ENCODE measurements around the gene TDP2. TPM values are rescaled to one million over a fixed set of nuclear protein-coding genes. Genes with fewer than 3 reads are reported as not detected.

TDP2 gene
- 100 to 1,000 TPM in 3 of 4 donors, 10 to 100 TPM in 1; 69.3 to 403 (median 279) TPM for total RNA-seq

- TF ChIP-seq POLR2A (IDR thresholded peaks at IDR 0.05): peak; percentile 80 to 90
- TF ChIP-seq, protein P1, sequence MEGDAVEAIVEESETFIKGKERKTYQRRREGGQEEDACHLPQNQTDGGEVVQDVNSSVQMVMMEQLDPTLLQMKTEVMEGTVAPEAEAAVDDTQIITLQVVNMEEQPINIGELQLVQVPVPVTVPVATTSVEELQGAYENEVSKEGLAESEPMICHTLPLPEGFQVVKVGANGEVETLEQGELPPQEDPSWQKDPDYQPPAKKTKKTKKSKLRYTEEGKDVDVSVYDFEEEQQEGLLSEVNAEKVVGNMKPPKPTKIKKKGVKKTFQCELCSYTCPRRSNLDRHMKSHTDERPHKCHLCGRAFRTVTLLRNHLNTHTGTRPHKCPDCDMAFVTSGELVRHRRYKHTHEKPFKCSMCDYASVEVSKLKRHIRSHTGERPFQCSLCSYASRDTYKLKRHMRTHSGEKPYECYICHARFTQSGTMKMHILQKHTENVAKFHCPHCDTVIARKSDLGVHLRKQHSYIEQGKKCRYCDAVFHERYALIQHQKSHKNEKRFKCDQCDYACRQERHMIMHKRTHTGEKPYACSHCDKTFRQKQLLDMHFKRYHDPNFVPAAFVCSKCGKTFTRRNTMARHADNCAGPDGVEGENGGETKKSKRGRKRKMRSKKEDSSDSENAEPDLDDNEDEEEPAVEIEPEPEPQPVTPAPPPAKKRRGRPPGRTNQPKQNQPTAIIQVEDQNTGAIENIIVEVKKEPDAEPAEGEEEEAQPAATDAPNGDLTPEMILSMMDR (IDR thresholded peaks at IDR 0.05): peak; percentile 28 to 79 (median 60)
- Histone ChIP-seq H3K27me3 (no peaks in the 10 kb centered on the region), H3K27ac (peak within 1 kb of the TSS; percentile 88 to 98 (median 91)), H3K4me1 (peaks cover 2 to 22% (median 7%) of the 10 kb centered on the region in 4 donors), H3K36me3 (peaks cover 0 to 13% (median 0%) of the 10 kb centered on the region in 3 donors), H3K9me3 (no peaks in the 10 kb centered on the region), H3K4me3 (peak within 1 kb of the TSS; percentile 87 to 97 (median 90))
- DNase-seq: peak; percentile 89 to 97 (median 97)
Measured at GRCh38 chr6:24666641-24667377, at the start of gene TDP2, which contains the start of gene ACOT13. Gene TDP2 (minus strand): TSS chr6:24666899. CDS start chr6:24666862, 37 bp downstream. Gene ACOT13 (plus strand): TSS chr6:24667077. CDS start chr6:24667264, 187 bp downstream.

DNA sequence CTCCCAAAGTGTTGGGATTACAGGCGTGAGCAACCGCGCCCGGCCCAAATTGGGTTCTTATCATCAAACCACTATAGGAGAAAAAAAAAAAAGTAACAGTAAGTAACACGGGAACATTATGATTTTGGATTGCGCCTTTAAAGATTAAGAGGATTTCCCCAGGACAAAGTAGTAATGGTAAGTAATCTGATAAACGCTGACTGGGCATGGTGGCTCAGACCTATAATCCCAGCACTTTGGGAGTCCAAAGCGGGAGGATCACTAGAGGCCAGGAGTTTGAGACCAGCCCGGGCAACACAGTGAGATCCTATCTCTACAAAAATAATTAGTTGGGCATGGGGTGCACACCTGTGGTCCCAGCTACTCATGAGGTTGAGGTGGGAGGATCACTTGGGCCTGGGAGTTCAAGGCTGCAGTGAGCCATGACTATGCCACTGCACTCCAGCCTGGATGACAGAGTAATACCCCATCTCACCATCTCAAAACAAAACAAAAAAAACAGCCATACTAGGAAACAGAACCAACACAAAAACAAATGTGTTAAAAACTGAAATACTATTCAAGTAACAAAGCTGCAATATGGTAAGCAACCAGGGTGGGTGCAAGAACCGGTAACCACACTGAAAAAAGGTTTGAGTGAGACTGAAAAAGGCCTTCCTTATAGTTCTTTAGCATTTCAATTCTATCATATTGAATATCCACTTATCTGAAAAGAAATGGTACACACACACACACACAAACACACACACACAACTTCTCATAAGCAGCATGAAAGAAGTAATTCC lies 44.0 kb upstream of the TDP2 start:
- H3K4me1 ChIP-seq: peaks cover 0 to 30% (median 8%) of the 10 kb centered on the region in 4 donors
- H3K27ac ChIP-seq: no peak overlapping the region
- H3K9me3 ChIP-seq: no peaks in the 10 kb centered on the region
- DNase-seq: no peak
- H3K4me3 ChIP-seq: no peak overlapping the region
- no peaks in the 10 kb centered on the region for H3K27me3 ChIP-seq
- TF ChIP-seq, protein P1 (IDR thresholded peaks at IDR 0.05): no peak
- TF ChIP-seq POLR2A (IDR thresholded peaks at IDR 0.05): no peak
- H3K36me3 ChIP-seq: peaks cover 0 to 95% (median 0%) of the 10 kb centered on the region in 3 donors

- Histone ChIP-seq H3K9me3 (no peaks in the 10 kb centered on the region), H3K4me3 (no peak overlapping the region), H3K36me3 (peaks cover 0 to 96% (median 0%) of the 10 kb centered on the region in 3 donors), H3K27ac (no peak overlapping the region), H3K4me1 (peaks cover 0 to 15% (median 3%) of the 10 kb centered on the region in 4 donors), H3K27me3 (no peaks in the 10 kb centered on the region)
- TF ChIP-seq POLR2A (IDR thresholded peaks at IDR 0.05): no peak
- TF ChIP-seq, protein P1 (IDR thresholded peaks at IDR 0.05): no peak
- DNase-seq: no peak
Measured at GRCh38 chr6:24709014-24709711, 42.5 kb upstream of the TDP2 start.

DNA sequence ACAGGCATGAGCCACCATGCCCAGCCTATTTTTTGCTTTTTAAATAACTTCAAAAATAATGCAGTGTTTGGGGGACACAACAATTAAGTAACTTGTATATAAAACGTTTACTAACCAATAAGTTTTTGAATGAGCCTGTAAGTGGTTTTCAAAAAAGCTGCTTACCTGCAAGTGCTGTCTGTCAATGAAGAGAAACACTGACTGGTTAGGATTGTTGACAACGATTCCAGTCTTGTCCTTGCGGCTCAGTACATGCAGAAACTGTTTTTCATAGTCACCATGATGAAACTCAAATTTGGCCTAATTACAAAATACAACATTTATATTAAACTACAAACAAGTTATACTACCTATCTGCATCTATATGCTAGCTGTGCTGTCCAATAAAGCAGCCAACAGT lies 41.9 kb upstream of the TDP2 start:
- DNase-seq: no peak
- H3K9me3 ChIP-seq: no peaks in the 10 kb centered on the region
- TF ChIP-seq, protein P1 (IDR thresholded peaks at IDR 0.05): no peak
- no peak for TF ChIP-seq POLR2A (IDR thresholded peaks at IDR 0.05)
- H3K27ac ChIP-seq: no peak overlapping the region
- H3K36me3 ChIP-seq: peaks cover 0 to 96% (median 0%) of the 10 kb centered on the region in 3 donors
- peaks cover 0 to 10% (median 0%) of the 10 kb centered on the region in 4 donors for H3K4me1 ChIP-seq
- no peaks in the 10 kb centered on the region for H3K27me3 ChIP-seq
- H3K4me3 ChIP-seq: no peak overlapping the region

- DNase-seq: no peak
- H3K36me3 ChIP-seq: peaks cover 0 to 83% (median 0%) of the 10 kb centered on the region in 3 donors
- H3K27ac ChIP-seq: no peak overlapping the region
Measured at GRCh38 chr6:24704468-24704867, 37.8 kb upstream of the TDP2 start.

More at GRCh38 chr6:24704468-24704867, 37.8 kb upstream of the TDP2 start:
- Histone ChIP-seq H3K9me3 (no peaks in the 10 kb centered on the region), H3K4me3 (no peak overlapping the region), H3K4me1 (no peaks in the 10 kb centered on the region), H3K27me3 (no peaks in the 10 kb centered on the region)
- TF ChIP-seq, protein P1 (IDR thresholded peaks at IDR 0.05): no peak
- no peak for TF ChIP-seq POLR2A (IDR thresholded peaks at IDR 0.05)
